ENCODE measurements around the gene HOXA3. TPM values are rescaled to one million over a fixed set of nuclear protein-coding genes. Genes with fewer than 3 reads are reported as not detected.

Gene HOXA3
- polyA plus RNA-seq, 1 of the 3 experiments (the other 2 are of a cell fraction), result 0.15 TPM

GRCh38 chr7:27082171-27082570, 70.2 kb downstream of the HOXA3 start:
- no peaks in the 10 kb centered on the region for H3K79me2 ChIP-seq (ENCODE audit: insufficient read depth)
- H2AFZ ChIP-seq (ENCODE audit: low read depth), result no peak overlapping the region
- H3K27me3 ChIP-seq (ENCODE audit: insufficient read depth), result peaks cover 22% of the 10 kb centered on the region
- H3K27ac ChIP-seq (ENCODE audit: low read depth in 2 of 2, low read length in 1 of 2), result no peak overlapping the region
- ChIA-PET CTCF (interaction anchor here (1.3 kb wide), 1 partner anchor 78 kb away, joined by 3 read pairs; no protein-coding TSS in a partner anchor), POLR2A (no interaction called here)
- H3K9me2 ChIP-seq, result 0 out of 2 replicates have a peak, but pooled peaks cover 4% of the 10 kb centered on the region
- no peaks in the 10 kb centered on the region for H3K9me3 ChIP-seq
- no peaks in the 10 kb centered on the region for H3K4me1 ChIP-seq (ENCODE audit: control insufficient read depth in 1 of 2, insufficient read depth in 2 of 2, low read depth in 1 of 2, low read length in 1 of 2)
- H3K4me3 ChIP-seq (ENCODE audit: low read depth in 2 of 2, low read length in 1 of 2), result no peak overlapping the region
- H3F3A ChIP-seq (replicated peaks; ENCODE audit: insufficient read depth), result no peaks in the 10 kb centered on the region
- H4K20me1 ChIP-seq (ENCODE audit: insufficient read depth), result no peaks in the 10 kb centered on the region
- H3K4me2 ChIP-seq, result no peak overlapping the region
- H3K36me3 ChIP-seq (replicated peaks in 1 of 2; ENCODE audit: control insufficient read depth in 1 of 2, insufficient read depth in 2 of 2, low read length in 1 of 2), result no peaks in the 10 kb centered on the region
- TF ChIP-seq PBX3 (IDR thresholded peaks at IDR 0.05) (no peak), MAX (IDR thresholded peaks at IDR 0.05; ENCODE audit: low read depth) (no peak), FOXJ3 (CRISPR knock-in tag; IDR thresholded peaks at IDR 0.05) (no peak), EZH2phosphoT487 (IDR thresholded peaks at IDR 0.05; ENCODE audit: borderline replicate concordance, low read depth) (no peak), TEAD4 (IDR thresholded peaks at IDR 0.05; ENCODE audit: borderline replicate concordance, insufficient read depth) (no peak), RXRA (IDR thresholded peaks at IDR 0.05; ENCODE audit: borderline replicate concordance, low read depth) (no peak), NRF1 (IDR thresholded peaks at IDR 0.05; ENCODE audit: low read depth, low read length) (no peak), SIN3A (IDR thresholded peaks at IDR 0.05; ENCODE audit: borderline replicate concordance, low read depth, low read length) (no peak), GABPA (IDR thresholded peaks at IDR 0.05; ENCODE audit: low read depth) (no peak), MEF2A (IDR thresholded peaks at IDR 0.05; ENCODE audit: borderline replicate concordance, low read depth) (no peak), ZBTB33 (IDR thresholded peaks at IDR 0.05; ENCODE audit: borderline replicate concordance, low read depth) (no peak), RCOR1 (IDR thresholded peaks at IDR 0.05; ENCODE audit: low read length) (no peak), USF1 (IDR thresholded peaks at IDR 0.05; ENCODE audit: borderline replicate concordance, low read depth) (no peak)
- TF ChIP-seq, protein P1, sequence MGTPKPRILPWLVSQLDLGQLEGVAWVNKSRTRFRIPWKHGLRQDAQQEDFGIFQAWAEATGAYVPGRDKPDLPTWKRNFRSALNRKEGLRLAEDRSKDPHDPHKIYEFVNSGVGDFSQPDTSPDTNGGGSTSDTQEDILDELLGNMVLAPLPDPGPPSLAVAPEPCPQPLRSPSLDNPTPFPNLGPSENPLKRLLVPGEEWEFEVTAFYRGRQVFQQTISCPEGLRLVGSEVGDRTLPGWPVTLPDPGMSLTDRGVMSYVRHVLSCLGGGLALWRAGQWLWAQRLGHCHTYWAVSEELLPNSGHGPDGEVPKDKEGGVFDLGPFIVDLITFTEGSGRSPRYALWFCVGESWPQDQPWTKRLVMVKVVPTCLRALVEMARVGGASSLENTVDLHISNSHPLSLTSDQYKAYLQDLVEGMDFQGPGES (IDR thresholded peaks at IDR 0.05; ENCODE audit: low read depth, low read length), result no peak
- no peak for DNase-seq
- no peak overlapping the region for H3K9ac ChIP-seq
- WGBS (ENCODE audit: low lambda C conversion rate), result 4% methylated on average over 1 of the region's 1 CpG
